ENCODE measurements around the gene MMP23B. TPM values are rescaled to one million over a fixed set of nuclear protein-coding genes. Genes with fewer than 3 reads are reported as not detected.

Gene MMP23B
- polyA plus RNA-seq, 10 donors = 17.5 to 52.0 (median 25.9) TPM

- no peak for DNase-seq
These were observed 13.4 kb upstream of the MMP23B start for GRCh38 chr1:1618396-1619068.

- DNase-seq = no peak
These were observed 12.0 kb upstream of the MMP23B start for GRCh38 chr1:1619917-1620361.

- DNase-seq = no peak
These were observed 11.4 kb upstream of the MMP23B start for GRCh38 chr1:1620433-1621139.

GRCh38 chr1:1621173-1622009 is 10.6 kb upstream of the MMP23B start:
- no peak for DNase-seq

- no peak for DNase-seq
These were observed 9.8 kb upstream of the MMP23B start for GRCh38 chr1:1622010-1622787.

GRCh38 chr1:1622788-1623094 is 9.2 kb upstream of the MMP23B start:
- DNase-seq = no peak

- no peak for DNase-seq
These were observed 8.8 kb upstream of the MMP23B start for GRCh38 chr1:1623181-1623630.

GRCh38 chr1:1623631-1624442 is 8.1 kb upstream of the MMP23B start:
- peak in 1 of 3 donors; percentile 30 for DNase-seq

- DNase-seq = peak in 1 of 3 donors; percentile 59
These were observed 7.2 kb upstream of the MMP23B start for GRCh38 chr1:1624443-1625403.

GRCh38 chr1:1625404-1625775 is 6.6 kb upstream of the MMP23B start:
- no peak for DNase-seq

- DNase-seq = peak in 1 of 3 donors; percentile 21
These were observed 6.2 kb upstream of the MMP23B start for GRCh38 chr1:1625824-1626206.

- peak in 1 of 3 donors; percentile 29 for DNase-seq
These were observed 5.5 kb upstream of the MMP23B start for GRCh38 chr1:1626207-1627141.

- peak in 1 of 3 donors; percentile 42 for DNase-seq
These were observed 4.6 kb upstream of the MMP23B start for GRCh38 chr1:1627261-1627828.

GRCh38 chr1:1627829-1628753 is 3.9 kb upstream of the MMP23B start:
- peak in 1 of 3 donors; percentile 61 for DNase-seq

- DNase-seq = peak in 1 of 3 donors; percentile 56
These were observed 3.1 kb upstream of the MMP23B start for GRCh38 chr1:1628754-1629429.
